ENCODE data around the gene TMPRSS6. TPM values are rescaled to one million over a fixed set of nuclear protein-coding genes. Genes with fewer than 3 reads are reported as not detected.

The TMPRSS6 gene
- total RNA-seq, 4 donors from 2014 or later: not detected

DNA sequence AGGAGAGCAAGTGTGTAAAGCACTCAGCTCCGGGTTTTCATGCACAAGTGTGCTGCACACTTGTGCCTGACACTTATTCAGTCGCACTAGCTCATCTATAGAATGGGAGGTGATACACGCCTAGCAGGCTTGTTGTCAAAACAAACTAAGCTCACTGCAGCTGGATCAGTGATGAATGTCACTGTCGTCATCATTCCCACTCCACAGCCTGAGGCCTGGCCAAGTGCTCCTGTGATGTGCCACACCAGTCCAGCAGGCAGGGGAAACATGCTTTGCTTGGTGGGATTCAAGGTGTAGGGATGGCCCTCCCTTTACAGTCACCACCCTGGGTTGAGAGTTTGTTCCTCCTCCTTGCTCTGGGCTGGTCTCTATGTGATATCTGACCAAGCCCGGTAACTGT, 83.2 kb downstream of the TMPRSS6 start:
- H3K4me3 ChIP-seq: no peak overlapping the region
- no peak for DNase-seq (ENCODE audit: extremely low spot score)
- peaks cover 37 to 80% (median 50%) of the 10 kb centered on the region in 4 donors for H3K36me3 ChIP-seq
- no peak overlapping the region for H3K27ac ChIP-seq (replicated peaks in 1 of 4)
- H3K9me3 ChIP-seq: no peaks in the 10 kb centered on the region
- 100% methylated on average over 3 of the region's 5 CpGs for WGBS
- no peak for TF ChIP-seq EP300 (IDR thresholded peaks at IDR 0.05)
- no peak for TF ChIP-seq POLR2A (IDR thresholded peaks at IDR 0.05; ENCODE audit: low read depth)
- no peak for TF ChIP-seq POLR2AphosphoS5 (IDR thresholded peaks at IDR 0.05)
- TF ChIP-seq, protein P1, sequence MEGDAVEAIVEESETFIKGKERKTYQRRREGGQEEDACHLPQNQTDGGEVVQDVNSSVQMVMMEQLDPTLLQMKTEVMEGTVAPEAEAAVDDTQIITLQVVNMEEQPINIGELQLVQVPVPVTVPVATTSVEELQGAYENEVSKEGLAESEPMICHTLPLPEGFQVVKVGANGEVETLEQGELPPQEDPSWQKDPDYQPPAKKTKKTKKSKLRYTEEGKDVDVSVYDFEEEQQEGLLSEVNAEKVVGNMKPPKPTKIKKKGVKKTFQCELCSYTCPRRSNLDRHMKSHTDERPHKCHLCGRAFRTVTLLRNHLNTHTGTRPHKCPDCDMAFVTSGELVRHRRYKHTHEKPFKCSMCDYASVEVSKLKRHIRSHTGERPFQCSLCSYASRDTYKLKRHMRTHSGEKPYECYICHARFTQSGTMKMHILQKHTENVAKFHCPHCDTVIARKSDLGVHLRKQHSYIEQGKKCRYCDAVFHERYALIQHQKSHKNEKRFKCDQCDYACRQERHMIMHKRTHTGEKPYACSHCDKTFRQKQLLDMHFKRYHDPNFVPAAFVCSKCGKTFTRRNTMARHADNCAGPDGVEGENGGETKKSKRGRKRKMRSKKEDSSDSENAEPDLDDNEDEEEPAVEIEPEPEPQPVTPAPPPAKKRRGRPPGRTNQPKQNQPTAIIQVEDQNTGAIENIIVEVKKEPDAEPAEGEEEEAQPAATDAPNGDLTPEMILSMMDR (IDR thresholded peaks at IDR 0.05): no peak
- H3K27me3 ChIP-seq: no peaks in the 10 kb centered on the region
- H3K4me1 ChIP-seq: peaks cover 17 to 34% (median 27%) of the 10 kb centered on the region in 4 donors
- intact Hi-C loops (cut with DNase I): no loop called here

DNA sequence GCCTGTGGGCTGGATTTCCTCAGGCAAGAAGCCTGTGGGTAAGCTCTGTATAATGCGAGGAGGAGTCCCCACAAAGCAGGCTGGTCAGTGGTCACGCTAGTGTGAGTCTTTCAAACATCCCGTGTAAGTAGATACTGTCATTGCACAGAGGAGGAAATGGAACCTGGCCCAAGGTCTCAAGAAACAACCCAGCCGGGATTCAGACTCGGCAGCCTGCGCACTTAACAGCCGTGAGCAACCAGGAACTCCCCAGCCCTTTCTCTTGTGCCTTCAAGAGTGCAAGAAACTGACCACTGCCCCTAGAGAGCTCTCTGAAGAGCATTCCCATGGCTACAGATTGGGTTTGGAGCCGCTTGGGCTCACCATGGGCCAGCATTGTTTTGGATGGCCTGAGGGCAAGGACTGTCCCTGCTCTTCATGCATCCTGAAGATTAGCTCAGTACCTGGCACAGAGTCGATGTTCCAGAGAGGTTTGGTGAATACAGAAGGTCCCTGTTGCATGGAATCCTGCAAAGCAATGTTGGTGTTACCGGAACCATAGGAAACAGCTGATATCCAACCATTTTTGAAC, 83.9 kb downstream of the TMPRSS6 start:
- intact Hi-C loops (cut with DNase I): no loop called here
- DNase-seq (ENCODE audit: extremely low spot score): no peak
- H3K4me3 ChIP-seq: no peak overlapping the region
- no peaks in the 10 kb centered on the region for H3K27me3 ChIP-seq
- H3K4me1 ChIP-seq: peaks cover 24 to 41% (median 34%) of the 10 kb centered on the region in 4 donors
- no peak for TF ChIP-seq EP300 (IDR thresholded peaks at IDR 0.05)
- no peak for TF ChIP-seq POLR2A (IDR thresholded peaks at IDR 0.05; ENCODE audit: low read depth)
- TF ChIP-seq, protein P1 (IDR thresholded peaks at IDR 0.05): no peak
- no peak for TF ChIP-seq POLR2AphosphoS5 (IDR thresholded peaks at IDR 0.05)
- H3K27ac ChIP-seq (replicated peaks in 1 of 4): no peak overlapping the region
- 89% methylated on average over 10 of the region's 10 CpGs for WGBS
- peaks cover 37 to 77% (median 50%) of the 10 kb centered on the region in 4 donors for H3K36me3 ChIP-seq
- no peaks in the 10 kb centered on the region for H3K9me3 ChIP-seq

GRCh38 chr22:37024339-37025157, 85.0 kb downstream of the TMPRSS6 start:
- WGBS: 87% methylated on average over 51 of the region's 71 CpGs

GRCh38 chr22:37023743-37024338, 85.7 kb downstream of the TMPRSS6 start:
- DNase-seq (ENCODE audit: extremely low spot score): no peak
- H3K4me3 ChIP-seq: no peak overlapping the region
- peaks cover 22 to 61% (median 39%) of the 10 kb centered on the region in 4 donors for H3K36me3 ChIP-seq
- no peak overlapping the region for H3K27ac ChIP-seq (replicated peaks in 1 of 4)
- peaks cover 30 to 46% (median 38%) of the 10 kb centered on the region in 4 donors for H3K4me1 ChIP-seq
- WGBS: 94% methylated on average over 31 of the region's 34 CpGs
- TF ChIP-seq EP300 (IDR thresholded peaks at IDR 0.05) (no peak), POLR2A (IDR thresholded peaks at IDR 0.05; ENCODE audit: low read depth) (no peak), POLR2AphosphoS5 (IDR thresholded peaks at IDR 0.05) (no peak)
- TF ChIP-seq, protein P1 (IDR thresholded peaks at IDR 0.05): no peak
- no peaks in the 10 kb centered on the region for H3K27me3 ChIP-seq
- intact Hi-C loops (cut with DNase I): no loop called here
- no peaks in the 10 kb centered on the region for H3K9me3 ChIP-seq

More at GRCh38 chr22:37024339-37025157, 85.0 kb downstream of the TMPRSS6 start:
- intact Hi-C loops (cut with DNase I): no loop called here
- H3K9me3 ChIP-seq: no peaks in the 10 kb centered on the region
- DNase-seq (ENCODE audit: extremely low spot score): no peak
- peaks cover 30 to 46% (median 38%) of the 10 kb centered on the region in 4 donors for H3K4me1 ChIP-seq
- no peak overlapping the region for H3K27ac ChIP-seq (replicated peaks in 1 of 4)
- H3K4me3 ChIP-seq: no peak overlapping the region
- peaks cover 29 to 68% (median 46%) of the 10 kb centered on the region in 4 donors for H3K36me3 ChIP-seq
- TF ChIP-seq POLR2AphosphoS5 (IDR thresholded peaks at IDR 0.05): no peak
- TF ChIP-seq, protein P1 (IDR thresholded peaks at IDR 0.05): no peak
- no peak for TF ChIP-seq POLR2A (IDR thresholded peaks at IDR 0.05; ENCODE audit: low read depth)
- TF ChIP-seq EP300 (IDR thresholded peaks at IDR 0.05): no peak
- no peaks in the 10 kb centered on the region for H3K27me3 ChIP-seq

Measured in esophagus muscularis mucosa (tissue), 4 donors.